Skeletal muscle cell (primary cell): ENCODE measurements around the gene SELENOS.
"Not testable (repeated sequence)": the region's sequence is repeated elsewhere in the genome, so short reads cannot be mapped to it uniquely, and the experiment has no call there.

Experiments used
- DNase-seq: peaks from one replicate; pipeline ENCODE4 v3.0.0-alpha.2; 2010; ENCODE audit warnings: low read depth
- H3K4me3 ChIP-seq: 2 replicates; pipeline ENCODE4 v1.5.1; 2011; ENCODE audit warnings: low read depth, mild to moderate bottlenecking, control low read depth, low read length, moderate library complexity

The SELENOS gene

DNA sequence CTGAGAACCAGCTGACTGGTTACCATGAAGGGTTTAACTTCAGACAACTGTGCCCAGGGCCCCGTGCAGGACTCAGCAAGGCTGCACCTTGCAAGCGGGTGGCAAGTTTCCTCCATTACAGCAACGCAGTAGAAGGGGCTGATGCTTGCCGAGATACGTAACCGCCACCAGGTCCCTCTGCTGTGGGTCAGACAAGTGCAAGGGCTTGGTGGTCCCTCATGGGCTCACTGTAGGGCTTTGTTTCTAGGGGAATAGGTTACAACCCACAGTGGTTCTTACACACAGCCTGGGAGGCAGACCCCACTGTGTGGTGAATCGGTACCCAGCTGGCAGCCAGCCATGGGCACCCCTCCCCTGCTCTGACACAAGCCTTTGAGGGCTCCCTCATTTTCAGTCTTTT lies 33.2 kb upstream of the SELENOS start:
- H3K4me3 ChIP-seq: no peak overlapping the region
- DNase-seq: no peak

GRCh38 chr15:101310161-101310480 lies 32.8 kb upstream of the SELENOS start:
- no peak for DNase-seq
- no peak overlapping the region for H3K4me3 ChIP-seq

DNA sequence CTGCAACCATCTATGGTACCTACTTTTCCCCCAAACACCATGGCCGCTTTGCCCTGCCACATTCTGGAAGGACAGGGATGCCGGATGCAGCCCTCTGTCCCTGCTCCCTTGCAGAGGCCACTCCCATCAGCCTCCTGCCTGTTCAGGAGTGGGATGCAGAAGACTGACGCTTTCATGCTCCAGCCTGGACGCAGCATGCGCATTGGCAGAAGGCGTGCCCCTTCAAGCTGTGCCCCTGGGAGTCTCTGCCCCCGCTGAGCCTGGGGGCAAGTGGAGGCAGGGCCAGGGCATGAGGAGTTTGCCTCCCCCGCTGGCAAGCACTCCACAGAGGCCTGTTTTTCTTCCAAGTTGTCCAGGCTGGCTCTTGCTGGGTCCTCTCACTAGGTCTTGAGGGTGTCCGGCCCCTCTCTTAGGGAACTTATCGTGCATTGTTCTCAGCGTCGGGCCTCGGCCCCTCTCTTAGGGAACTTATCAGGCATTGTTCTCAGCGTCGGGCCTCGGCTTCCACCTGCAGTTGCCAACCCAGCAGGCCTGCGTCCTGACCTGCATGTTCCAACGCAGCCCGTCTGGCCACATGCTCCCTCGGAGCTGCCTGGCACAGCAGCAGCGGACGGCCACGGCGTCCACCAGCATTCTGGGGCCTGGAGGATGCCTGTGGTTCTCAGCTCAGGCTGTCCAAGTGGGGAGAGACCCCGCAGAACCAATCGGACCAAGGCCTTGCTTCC lies 32.3 kb upstream of the SELENOS start:
- DNase-seq: no peak
- H3K4me3 ChIP-seq: no peak overlapping the region

DNA sequence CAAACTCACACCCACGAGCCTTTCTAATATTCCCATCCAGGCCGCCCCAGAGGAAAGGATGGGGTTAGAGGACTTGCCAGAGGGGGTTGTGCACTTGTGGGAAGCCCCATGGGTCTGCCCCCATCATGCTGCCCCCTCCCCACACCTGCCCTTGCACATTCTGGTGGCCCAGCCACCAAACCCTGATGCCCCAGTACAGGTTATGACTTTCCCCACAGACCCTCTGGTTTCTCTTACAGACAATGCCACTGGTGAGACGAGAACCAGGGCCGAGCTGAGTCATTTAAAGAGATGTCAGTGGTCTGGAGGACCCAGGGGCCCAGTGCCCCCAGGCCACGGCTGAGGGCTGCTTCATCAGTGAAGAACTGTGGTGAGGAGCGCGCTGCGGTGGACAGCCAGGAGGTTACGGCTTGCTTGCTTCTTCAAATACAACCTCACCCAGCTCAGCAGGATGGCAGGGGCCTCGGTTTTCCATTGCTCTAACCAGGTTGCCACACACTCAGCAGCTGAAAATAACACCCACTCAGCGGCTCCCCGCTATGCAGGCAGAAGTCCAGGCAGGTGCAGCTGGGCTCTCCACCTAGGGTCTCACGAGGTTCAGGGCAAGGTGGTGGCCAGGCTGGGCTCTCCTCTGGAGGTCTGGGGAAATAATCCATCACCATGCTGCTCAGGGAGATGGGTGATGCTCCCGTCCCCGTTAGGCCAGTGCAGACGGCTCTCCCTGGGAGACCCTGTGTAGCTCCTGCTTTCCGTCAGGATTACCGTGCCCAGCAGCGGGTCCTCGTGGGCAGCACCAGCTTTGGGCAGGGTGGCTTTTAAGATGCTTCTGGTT lies 31.5 kb upstream of the SELENOS start:
- DNase-seq: no peak
- H3K4me3 ChIP-seq: no peak overlapping the region

GRCh38 chr15:101307897-101308603 lies 30.8 kb upstream of the SELENOS start:
- H3K4me3 ChIP-seq: no peak overlapping the region
- DNase-seq: no peak

DNA sequence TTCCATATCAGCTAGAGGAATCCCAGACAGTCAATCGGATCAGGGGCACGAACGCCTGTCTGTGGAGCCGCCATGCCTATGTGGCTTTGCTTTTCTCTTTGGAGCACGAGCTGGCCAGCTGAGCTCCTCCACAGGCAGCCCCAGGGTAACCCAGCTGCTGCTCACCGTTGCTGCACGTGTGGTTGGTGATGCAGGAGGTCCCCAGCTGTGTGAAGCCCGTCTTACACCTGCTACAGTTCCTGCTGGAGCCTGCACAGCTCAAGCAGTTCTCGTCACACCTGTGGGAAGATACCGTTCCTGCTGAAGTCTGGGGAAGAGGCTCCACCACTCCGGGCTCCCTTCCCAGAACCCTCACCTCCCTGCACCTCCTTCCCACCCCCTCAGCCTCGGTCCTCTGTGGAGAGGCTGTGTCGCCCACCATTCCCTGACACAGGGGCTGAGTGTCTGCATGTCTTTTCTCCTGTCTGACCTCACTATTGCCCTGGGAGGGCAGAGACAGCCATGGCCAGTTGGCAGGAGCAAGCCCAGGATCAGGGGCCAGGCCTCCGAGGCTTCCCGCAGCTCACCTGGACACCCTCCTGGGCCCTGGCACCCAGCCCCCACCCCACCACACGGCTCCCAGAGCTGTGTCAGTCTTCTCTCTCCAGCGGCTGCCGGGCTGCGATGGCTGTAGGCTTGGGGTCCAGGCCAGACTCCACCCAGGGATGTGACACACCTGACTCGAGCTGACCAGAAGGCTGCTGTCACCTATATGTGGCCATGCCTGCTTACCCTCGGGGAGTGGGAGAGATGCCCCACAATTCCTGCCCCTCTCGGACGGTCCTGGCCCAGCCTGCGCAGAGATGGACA lies 30.0 kb upstream of the SELENOS start:
- no peak for DNase-seq
- H3K4me3 ChIP-seq: no peak overlapping the region

GRCh38 chr15:101306341-101307047 lies 29.2 kb upstream of the SELENOS start:
- no peak for DNase-seq
- H3K4me3 ChIP-seq: no peak overlapping the region

DNA sequence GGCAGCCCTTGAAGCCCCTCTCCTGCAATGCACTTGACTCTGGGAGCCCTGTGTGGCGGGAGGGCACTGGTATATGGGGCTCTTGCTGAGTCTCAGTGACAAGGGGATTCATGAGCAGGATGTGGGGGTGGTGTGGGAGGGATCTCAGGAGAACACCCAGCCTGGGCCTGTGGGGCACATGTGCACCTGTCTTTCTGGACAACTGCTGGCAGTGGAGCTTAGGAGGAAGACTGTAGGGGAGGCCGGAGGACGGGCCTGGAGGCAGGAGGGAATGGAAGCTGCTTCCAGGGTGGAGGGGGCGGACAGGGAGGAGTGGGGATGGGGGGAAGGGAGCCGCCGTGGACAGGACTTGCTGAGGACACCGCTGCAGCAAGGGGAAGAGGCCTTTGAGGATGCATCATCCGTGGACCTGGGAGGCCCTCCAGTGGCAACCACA lies 28.6 kb upstream of the SELENOS start:
- DNase-seq: no peak
- H3K4me3 ChIP-seq: no peak overlapping the region

GRCh38 chr15:101303408-101303807 lies 26.1 kb upstream of the SELENOS start:
- no peak overlapping the region for H3K4me3 ChIP-seq

GRCh38 chr15:101296418-101297405 lies 19.4 kb upstream of the SELENOS start:
- peak overlapping the region; percentile 64 for H3K4me3 ChIP-seq
- peak; percentile 36 for DNase-seq

More at GRCh38 chr15:101303408-101303807, 26.1 kb upstream of the SELENOS start:
- DNase-seq: no peak

DNA sequence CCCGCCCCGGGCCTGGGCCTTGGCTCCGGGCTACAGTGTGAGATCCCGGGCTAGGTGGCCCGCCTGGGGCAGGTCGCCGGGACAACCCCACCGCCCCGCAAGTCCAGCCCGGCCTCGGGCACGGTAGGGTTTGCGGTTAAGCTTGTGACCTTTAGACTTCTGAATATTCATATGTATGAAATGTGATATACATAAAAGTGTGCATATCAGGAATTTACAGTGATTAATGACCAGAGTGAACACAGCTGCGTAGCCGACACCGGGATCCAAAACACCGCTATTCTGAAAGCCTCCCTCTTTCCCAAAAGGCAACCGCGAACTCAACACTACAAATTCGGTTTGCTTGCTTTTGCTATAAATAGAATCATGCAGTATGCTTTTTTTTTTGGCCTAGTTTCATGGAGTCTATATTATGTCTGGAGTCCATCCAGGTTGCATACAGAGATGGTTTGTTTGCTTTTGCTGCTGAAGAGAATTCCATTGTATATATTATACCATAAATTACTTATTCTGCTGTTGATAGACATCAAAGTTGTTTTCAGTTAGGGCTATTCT lies 18.4 kb upstream of the SELENOS start:
- H3K4me3 ChIP-seq: peak overlapping the region; percentile 64
- DNase-seq: peak; percentile 41

GRCh38 chr15:101294731-101295606 lies 17.7 kb upstream of the SELENOS start, which contains the start of gene SNRPA1:
SNRPA1 (minus strand) TSS chr15:101295248; CDS start chr15:101295178, 70 bp downstream.
- H3K4me3 ChIP-seq: peak within 1 kb of the TSS; percentile 64
- peak; percentile 83 for DNase-seq

- H3K4me3 ChIP-seq: peak overlapping the region; percentile 64
- DNase-seq: no peak
These were observed 15.8 kb upstream of the SELENOS start for GRCh38 chr15:101293122-101293521.

DNA sequence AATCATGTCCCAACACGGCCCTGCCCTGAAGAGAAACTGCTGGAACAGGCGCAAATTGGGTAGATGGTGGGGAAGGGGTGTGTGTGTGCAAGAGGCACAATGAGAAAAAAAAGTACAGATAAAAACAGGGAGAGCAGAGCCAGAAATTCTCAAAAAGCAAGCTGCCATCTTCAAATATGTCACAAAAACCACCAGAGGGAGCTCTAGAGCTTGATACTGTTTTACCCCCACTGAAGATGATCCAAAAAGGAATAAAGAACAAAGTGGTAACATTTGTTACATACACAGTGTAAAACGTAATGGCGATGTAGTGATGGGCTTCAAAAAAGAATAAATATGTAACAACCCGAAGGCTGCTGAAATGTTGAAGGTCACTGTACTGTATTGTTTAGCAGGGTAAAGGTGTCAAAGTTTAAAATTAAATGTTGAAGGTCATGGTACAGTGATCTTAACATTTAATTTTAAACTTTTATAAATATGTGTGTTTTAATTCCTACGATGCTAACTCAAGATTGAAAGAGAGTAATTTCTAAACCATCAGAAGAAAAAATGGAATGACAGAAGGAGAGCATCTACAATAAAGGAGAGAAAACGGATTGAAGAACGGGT lies 11.7 kb upstream of the SELENOS start:
- DNase-seq: no peak
- no peak overlapping the region for H3K4me3 ChIP-seq

- H3K4me3 ChIP-seq, DNase-seq: not testable (repeated sequence)
These were observed 10.1 kb upstream of the SELENOS start for GRCh38 chr15:101287342-101287741.
